ENCODE data around the gene KSR2.
"Not testable (repeated sequence)": the region's sequence is repeated elsewhere in the genome, so short reads cannot be mapped to it uniquely, and the experiment has no call there.

Gene KSR2

DNA sequence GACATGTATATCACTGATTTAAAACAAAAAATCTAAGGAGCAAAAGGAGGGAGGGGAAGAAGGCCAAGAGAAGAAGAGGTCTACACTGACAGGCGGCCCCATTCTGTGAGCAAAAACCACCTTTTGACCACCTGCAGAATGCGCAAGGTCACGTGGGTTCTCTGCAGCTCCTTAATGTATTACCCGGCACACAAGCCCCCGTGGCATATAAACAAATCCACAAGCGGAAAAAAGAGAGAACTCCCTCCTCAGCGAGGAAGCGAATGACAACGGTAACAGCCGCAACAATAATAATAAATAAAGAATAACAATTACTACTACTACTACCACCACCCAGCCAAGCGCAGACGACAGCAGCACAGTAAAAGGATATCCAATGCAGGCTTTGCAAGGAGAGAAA, 1.3 kb downstream of the KSR2 start:
- DNase-seq, result no peak

GRCh38 chr12:117967043-117967442, 1.7 kb downstream of the KSR2 start:
- no peak for DNase-seq

DNA sequence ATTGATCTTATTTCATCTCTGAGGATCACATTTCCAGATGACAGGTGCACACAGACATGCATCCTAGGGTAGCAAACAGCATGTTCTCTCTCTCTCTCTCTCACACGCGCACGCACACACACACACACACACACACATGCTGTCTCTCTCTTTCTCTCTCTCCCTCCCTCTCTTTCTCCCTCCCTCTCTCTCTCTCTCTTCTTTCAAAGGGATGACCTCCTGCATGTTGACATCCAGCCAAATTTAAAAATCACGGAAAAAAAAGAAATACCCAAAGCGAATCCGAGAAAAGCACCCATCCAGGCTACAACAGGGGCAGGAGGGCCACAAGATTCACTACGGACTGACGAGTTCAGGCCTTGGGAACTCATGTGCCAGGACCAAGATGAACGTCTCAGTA, 2.3 kb downstream of the KSR2 start:
- DNase-seq, result no peak

GRCh38 chr12:117963836-117964235, 5.0 kb downstream of the KSR2 start:
- DNase-seq, result no peak

- DNase-seq, result no peak
Measured at GRCh38 chr12:117936722-117937484, 31.9 kb downstream of the KSR2 start.

DNA sequence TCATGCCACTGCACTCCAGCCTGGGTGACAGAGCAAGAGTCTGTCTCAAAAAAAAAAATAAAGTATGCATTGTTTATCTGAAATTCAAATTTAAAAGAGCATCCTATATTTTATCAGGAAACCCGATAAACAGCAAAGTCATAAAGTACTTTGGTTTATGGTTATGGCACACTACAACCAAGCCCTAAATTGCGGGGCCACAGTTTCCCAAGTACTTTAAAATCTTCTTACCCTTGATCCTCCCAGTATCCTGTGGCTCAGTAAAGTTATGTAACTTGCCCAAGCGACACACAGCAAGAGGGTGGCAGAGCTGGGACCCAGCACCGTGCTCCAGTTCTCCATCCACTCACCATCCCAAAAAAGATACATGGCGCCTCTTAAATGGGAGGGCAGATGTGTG, 35.2 kb downstream of the KSR2 start:
- no peak for DNase-seq

- DNase-seq, result no peak
Measured at GRCh38 chr12:117926391-117926899, 42.3 kb downstream of the KSR2 start.

- no peak for DNase-seq
Measured at GRCh38 chr12:117921929-117922777, 46.6 kb downstream of the KSR2 start.

DNA sequence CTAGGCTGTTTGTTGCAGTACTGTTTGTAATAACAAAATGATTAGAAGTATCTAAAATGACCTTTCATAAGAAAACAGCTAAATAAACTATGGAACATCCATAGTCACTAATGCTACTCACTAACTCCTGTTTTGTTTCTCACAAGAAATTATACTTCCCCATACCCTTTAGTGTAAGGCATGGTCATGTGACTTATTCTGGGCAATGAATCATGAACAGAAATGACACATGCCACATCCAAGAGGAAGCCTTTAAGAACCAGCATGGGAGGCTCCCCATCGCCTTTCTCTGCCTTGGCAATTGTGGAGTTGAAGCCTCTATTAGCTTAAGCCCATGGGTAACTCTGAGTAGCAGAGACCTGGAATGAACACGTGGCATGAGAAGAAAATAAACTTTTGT, 49.3 kb downstream of the KSR2 start:
- DNase-seq, result no peak

GRCh38 chr12:117914686-117915085, 54.1 kb downstream of the KSR2 start:
- no peak for DNase-seq

- no peak for DNase-seq
Measured at GRCh38 chr12:117912756-117913155, 56.0 kb downstream of the KSR2 start.

DNA sequence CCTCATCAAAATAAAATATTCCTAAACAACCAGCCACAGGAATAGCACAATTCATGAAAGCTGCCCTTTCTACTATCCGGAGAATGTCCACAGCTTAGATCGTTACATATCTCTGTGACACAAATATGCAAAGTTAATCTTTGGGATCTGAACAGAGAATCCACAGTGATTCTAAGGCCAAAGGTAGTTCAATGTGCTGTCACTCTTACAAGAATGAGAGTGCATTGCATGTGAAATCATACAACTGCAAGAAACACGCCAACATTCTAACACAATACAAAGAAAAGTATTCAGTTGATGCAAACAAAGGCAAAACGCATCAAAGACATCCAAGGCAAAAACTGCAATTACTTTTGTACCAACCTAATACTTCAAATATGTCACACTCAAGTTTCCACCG, 60.4 kb downstream of the KSR2 start:
- DNase-seq, result no peak

DNA sequence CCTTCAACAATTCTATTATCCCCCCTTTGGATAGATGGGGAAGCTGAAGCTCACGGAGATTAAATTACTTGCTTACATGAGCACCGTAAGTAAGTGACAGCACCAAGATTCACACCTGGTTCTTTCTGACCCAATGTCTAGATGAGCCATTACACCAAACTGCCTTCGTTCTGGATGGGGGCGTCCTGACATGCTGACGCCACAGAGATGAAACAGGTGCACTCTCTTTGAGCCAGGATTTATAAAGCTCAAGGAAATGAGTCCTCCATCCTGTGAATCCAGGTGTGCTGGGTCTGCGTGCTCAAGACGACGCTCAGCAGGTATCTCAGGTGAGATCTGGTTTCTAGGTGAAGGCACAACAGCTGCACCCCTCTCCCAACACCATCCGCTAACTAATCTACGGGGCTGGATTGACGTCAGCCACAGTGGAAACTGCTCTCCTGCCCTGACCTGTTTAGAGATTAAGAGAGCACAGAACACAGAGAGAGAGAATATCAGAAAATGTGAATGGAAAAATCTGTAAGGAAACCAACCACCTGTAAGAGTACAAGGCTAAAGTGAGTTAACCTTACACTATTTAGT, 61.6 kb downstream of the KSR2 start:
- DNase-seq, result no peak

DNA sequence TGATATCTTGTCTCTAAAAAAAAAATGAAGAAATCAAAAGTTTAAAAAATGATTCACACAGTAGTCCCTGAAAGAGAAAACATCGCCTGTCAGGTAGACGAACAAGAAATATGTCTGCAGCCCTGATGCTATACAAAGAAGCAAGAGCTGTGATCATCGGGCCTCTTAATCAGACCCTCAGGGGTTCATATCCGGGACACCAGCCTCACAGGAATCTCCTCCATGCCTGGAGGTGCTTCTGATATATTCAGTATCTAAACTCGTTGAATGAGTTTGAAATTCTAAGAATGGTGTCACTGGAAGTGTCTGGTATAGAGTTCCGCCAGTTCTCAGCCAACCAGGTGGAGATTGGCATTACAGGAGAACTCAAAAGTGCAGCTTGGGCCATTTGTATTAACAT, 64.7 kb downstream of the KSR2 start:
- DNase-seq, result no peak

DNA sequence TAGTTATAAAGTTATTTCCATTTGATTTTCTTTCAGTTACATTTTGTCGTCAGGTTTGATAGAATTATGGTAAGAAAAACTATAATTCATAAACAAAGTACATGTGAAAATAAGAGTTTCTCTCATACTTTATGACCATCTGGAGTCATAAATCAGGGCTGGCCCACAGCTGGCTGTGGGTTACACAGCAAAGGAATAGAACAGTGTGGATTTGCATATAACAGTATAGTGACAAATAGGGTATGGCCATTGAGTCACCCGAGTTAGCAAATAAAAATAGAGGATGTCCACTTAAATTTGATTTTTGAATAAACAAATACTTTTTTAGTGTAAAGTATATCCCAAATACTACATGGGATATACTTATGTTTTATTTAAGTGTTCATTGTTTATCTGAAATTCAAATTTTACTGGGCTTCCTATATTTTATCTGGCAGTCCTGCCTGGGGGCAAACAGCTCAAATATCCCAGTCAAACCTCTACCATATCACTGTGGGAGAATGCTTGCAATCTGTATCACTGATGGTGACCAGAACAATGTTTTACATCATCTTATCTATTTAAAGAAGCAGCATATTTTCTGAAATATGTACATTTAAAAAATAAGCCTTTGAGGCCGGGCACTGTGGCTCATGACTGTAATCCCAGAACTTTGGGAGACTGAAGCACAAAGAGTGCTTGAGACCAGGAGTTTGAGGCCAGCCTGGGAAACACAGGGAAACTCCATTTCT, 65.5 kb downstream of the KSR2 start:
- DNase-seq, result no peak

- no peak for DNase-seq
Measured at GRCh38 chr12:117901631-117902030, 67.2 kb downstream of the KSR2 start.

- peak; percentile 21 for DNase-seq
Measured at GRCh38 chr12:117900561-117900960, 68.2 kb downstream of the KSR2 start.

- no peak for DNase-seq
Measured at GRCh38 chr12:117897372-117898161, 71.2 kb downstream of the KSR2 start.

- no peak for DNase-seq
Measured at GRCh38 chr12:117896009-117896408, 72.8 kb downstream of the KSR2 start.

DNA sequence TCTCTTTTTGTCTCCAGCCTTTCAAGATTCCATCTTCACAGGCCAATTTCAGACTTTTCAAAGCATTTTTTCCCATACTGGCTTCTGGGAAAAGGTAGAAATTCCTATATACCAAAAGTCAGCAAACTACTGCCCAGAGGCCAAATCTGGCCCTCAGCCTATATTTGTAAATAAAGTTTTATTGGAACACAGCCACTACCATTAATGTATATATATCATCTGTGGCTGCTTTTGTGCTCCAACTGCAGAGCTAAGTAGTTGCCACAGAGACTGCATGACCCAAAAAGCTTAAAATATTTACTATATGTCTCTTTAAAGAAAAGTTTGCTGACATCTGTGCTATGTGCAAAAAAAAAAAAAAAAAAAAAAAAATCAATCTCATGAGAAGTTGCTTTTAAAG, 76.3 kb downstream of the KSR2 start:
- no peak for DNase-seq

GRCh38 chr12:117891265-117891664, 77.5 kb downstream of the KSR2 start:
- not testable (repeated sequence) for DNase-seq

DNA sequence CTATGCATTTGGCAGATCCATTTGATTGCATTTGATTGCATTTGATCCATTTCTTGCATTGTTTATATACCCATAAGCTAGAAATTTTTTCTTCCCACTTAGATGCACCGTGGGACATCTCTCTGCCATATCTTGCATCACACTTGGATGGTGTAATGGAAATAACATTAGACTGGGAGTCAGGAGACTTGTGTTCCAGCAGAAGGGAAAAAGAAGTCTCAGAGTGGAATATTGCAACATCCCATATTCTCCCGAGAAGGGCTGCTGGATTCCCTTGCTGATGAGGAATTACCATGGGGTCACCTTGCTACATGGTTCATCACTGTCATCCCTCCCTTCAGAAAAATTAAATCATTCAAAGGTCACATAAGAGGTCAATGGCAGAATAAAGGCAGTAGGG, 78.1 kb downstream of the KSR2 start:
- DNase-seq, result peak; percentile 19
